GM12891 (cell line): ENCODE results near the gene MRPL55.

Experiments
- POLR2A ChIP-seq: IDR thresholded peaks from 2 replicates; pipeline ENCODE4 v1.6.1; 2011; ENCODE audit warnings: low read depth, low read length, control low read depth
- POLR2AphosphoS5 ChIP-seq: IDR thresholded peaks from 2 replicates; pipeline ENCODE4 v1.6.1; 2011; ENCODE audit warnings: low read depth, low read length, control low read depth
- SPI1 ChIP-seq: IDR thresholded peaks from 2 replicates; pipeline ENCODE4 v1.6.1; 2011; ENCODE audit warnings: low read depth, low read length, control low read depth

DNA sequence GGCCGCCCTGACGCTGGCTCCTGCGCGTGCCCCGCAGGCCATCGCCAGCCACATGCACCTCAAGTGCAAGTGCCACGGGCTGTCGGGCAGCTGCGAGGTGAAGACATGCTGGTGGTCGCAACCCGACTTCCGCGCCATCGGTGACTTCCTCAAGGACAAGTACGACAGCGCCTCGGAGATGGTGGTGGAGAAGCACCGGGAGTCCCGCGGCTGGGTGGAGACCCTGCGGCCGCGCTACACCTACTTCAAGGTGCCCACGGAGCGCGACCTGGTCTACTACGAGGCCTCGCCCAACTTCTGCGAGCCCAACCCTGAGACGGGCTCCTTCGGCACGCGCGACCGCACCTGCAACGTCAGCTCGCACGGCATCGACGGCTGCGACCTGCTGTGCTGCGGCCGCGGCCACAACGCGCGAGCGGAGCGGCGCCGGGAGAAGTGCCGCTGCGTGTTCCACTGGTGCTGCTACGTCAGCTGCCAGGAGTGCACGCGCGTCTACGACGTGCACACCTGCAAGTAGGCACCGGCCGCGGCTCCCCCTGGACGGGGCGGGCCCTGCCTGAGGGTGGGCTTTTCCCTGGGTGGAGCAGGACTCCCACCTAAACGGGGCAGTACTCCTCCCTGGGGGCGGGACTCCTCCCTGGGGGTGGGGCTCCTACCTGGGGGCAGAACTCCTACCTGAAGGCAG is 50.0 kb downstream of the MRPL55 start:
- TF ChIP-seq POLR2A (no peak), POLR2AphosphoS5 (no peak), SPI1 (no peak)
